GM20431 (cell line): ENCODE results near the gene DUX4.
"Not testable (repeated sequence)": the region's sequence is repeated elsewhere in the genome, so short reads cannot be mapped to it uniquely, and the experiment has no call there.

Source experiments
- in situ Hi-C: fragments of 300-500 bp; cut with MseI, MboI; formaldehyde crosslinking; loops from one replicate; pipeline ENCODE4 v1.15.0; 2020; ENCODE audit warnings: low sequenced_read_pairs; ENCODE audit not compliant: unreplicated experiment

The DUX4 gene

DNA sequence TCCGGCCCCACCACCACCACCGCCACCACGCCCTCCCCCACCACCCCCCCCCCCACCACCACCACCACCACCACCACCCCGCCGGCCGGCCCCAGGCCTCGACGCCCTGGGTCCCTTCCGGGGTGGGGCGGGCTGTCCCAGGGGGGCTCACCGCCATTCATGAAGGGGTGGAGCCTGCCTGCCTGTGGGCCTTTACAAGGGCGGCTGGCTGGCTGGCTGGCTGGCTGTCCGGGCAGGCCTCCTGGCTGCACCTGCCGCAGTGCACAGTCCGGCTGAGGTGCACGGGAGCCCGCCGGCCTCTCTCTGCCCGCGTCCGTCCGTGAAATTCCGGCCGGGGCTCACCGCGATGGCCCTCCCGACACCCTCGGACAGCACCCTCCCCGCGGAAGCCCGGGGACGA lies at the start of gene DUX4:
TSS of gene DUX4 (plus strand) at position 347 of the 400 bp plus-strand sequence. CDS start at position 347, 0 bp downstream.
- in situ Hi-C loops, result not testable (repeated sequence)

DNA sequence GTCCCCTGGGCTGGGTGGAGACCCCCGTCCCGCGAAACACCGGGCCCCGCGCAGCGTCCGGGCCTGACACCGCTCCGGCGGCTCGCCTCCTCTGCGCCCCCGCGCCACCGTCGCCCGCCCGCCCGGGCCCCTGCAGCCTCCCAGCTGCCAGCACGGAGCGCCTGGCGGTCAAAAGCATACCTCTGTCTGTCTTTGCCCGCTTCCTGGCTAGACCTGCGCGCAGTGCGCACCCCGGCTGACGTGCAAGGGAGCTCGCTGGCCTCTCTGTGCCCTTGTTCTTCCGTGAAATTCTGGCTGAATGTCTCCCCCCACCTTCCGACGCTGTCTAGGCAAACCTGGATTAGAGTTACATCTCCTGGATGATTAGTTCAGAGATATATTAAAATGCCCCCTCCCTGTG lies 1.9 kb downstream of the DUX4 start:
- in situ Hi-C loops, result not testable (repeated sequence)

DNA sequence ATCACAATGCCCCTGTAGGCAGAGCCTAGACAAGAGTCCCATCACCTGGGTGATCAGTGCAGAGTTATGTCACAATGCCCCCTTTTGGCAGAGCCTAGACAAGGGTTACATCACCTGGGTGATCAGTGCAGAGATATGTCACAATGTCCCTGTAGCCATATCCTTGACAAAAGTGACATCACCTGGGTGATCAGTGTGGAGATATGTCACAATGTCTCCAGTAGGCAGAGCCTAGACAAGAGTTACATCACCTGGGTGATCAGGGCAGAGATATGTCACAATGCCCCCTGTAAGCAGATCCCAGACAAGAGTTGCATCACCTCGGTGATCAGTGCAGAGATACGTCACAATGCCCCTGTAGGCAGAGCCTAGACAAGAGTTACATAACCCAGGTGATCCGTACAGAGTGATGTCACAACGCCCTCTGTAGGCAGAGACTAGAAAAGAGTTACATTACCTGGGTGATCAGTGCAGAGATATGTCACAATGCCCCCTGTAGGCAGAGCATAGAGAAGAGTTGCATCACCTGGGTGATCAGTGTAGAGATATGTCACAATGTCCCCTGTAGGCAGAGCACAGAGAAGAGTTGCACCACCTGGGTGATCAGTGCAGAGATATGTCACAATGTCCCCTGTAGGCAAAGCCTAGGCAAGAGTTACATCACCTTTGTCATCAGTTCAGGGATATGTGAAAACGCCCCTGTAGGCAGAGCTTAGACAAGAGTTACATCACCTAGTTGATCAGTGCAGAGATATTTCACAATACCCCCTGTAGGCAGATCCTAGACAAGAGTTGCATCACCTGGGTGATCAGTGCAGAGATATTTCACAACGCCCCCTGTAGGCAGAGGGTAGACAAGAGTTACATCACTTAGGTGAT lies 4.4 kb downstream of the DUX4 start:
- in situ Hi-C loops, result not testable (repeated sequence)

DNA sequence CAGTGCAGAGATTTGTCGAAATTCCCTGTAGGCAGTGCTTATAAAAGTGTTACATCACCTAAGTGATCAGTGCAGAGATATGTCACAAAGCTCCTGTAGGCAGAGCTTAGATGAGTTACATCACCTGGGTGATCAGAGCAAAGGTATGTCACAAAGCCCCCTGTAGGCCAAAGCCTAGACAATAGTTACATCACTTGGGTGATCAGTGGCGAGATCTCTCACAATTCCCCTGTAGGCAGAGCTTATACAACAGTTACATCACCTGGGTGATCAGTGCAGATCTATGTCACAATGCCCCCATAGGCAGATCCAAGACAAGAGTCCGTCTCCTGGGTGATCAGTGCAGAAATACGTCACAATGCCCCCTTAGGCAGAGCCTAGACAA lies 5.0 kb downstream of the DUX4 start:
- in situ Hi-C loops, result not testable (repeated sequence)

DNA sequence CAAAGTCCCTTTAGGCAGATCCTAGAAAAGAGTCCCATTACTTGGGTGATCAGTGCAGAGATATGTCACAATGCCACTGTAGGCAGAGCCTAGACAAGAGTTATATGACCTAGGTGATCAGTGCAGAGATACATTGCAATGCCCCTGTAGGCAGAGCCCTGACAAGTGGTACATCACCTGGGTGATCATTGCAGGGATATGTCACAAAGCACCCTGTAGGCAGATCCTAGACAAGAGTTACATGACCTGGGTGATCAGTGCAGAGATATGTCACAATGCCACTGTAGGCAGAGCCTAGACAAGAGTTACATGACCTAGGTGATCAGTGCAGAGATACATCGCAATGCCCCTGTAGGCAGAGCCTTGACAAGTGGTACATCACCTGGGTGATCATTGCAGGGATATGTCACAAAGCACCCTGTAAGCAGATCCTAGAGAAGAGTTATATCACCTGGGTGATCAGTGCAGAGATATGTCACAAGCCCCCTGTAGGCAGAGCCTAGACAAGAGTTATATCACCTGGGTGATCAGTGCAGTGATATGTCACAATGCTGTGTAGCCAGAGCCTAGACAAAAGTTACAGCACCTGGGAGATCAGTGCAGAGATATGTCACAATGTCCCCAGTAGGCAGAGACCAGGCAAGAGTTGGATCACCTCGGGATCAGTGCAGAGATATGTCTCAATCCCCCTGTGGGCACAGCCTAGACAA lies 5.6 kb downstream of the DUX4 start:
- in situ Hi-C loops, result not testable (repeated sequence)

DNA sequence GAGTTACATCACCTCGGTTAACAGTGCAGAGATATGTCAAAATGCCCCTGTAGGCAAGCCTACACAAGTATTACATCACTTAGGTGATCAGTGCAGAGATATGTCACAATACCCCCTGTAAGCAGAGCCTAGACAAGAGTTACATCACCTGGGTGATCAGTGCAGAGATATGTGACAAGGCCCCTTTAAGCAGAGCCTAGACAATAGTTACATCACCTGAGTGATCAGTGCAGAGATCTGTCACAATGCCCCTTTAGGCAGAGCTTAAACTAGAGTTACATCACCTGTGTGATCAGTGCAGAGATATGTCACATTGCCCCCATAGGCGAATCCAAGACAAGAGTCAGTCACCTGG lies 6.1 kb downstream of the DUX4 start:
- in situ Hi-C loops, result not testable (repeated sequence)

DNA sequence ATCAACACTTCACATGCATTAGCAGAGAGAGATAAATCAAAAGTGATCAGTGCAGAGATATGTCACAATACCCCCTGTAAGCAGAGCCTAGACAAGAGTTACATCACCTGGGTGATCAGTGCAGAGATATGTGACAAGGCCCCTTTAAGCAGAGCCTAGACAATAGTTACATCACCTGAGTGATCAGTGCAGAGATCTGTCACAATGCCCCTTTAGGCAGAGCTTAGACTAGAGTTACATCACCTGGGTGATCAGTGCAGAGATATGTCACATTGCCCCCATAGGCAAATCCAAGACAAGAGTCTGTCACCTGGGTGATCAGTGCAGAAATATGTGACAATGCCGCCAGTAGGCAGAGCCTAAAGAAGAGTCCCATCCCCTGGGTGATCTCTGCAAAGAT lies 7.4 kb downstream of the DUX4 start:
- in situ Hi-C loops, result not testable (repeated sequence)

DNA sequence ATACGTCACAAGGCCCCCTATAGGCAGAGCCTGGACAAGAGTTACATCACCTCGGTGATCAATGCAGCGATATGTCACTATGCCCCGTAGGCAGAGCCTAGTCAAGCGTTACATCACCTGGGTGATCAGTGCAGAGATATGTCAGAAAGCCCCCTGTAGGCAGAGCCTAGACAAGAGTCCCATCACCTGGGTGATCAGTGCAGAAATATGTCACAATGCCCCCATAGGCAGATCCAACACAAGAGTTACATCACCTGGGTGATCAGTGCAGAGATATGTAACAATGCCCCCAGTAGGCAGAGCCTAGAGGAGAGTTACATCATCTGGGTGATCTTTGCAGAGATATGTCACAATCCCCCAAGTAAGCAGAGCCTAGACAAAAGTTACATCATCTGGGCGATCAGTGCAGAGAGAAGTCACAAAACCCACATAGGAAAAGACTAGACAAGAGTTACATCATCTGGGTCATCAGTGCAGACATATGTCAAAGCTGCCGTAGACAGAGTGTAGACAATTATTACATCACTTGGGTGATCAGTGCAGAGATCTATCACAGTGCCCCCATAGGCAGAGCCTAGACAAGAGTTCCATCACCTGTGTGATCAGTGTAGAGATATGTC lies 8.0 kb downstream of the DUX4 start:
- in situ Hi-C loops, result not testable (repeated sequence)

DNA sequence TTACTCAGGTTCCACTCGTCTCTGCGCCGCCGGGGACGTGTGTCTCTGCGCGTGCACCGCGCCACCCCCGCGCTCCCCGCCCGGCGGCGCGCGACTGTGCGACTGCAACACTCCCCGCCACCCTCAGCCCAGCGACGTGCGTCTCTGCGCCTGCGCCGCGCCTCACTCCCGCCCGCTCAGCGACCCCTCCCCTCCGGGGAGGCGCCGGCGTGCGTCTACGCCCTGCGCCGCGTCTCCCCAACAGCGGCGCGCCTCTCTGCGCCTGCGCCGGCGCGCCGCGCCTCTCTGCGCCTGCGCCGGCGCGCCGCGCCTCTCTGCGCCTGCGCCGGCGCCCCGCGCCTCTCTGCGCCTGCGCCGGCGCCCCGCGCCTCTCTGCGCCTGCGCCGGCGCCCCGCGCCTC lies 29.9 kb downstream of the DUX4 start:
- in situ Hi-C loops, result not testable (repeated sequence)
